K562 (cell line): Measurements from ENCODE around the gene ADAM19. TPM values are rescaled to one million over a fixed set of nuclear protein-coding genes. Genes with fewer than 3 reads are reported as not detected.

Experiments used
- ATAC-seq: fragments of 200-7000 bp; cut with Tn5 transposase; 3 replicates; pipeline ENCODE4 v1.9.1; 2020; ENCODE audit warnings: moderate library complexity
- BruUV-seq: library from RNA; stranded (reverse); fragments of 400-500 nt; replicated peaks from 2 replicates; lab custom pipeline; 2021; lab: Mats Ljungman, UMichigan
- CTCF ChIA-PET: fragments of 300-600 bp; formaldehyde crosslinking; extraction: SDS; loops from one replicate; lab custom pipeline; 2021; ENCODE audit warnings: low intra/inter-chr PET ratio; lab: Yijun Ruan, JAX
- POLR2A ChIA-PET: fragments of 300-600, 350-650 bp; sonication (Branson Sonifier 250); formaldehyde crosslinking; extraction: SDS; loops from one replicate; lab custom pipeline; 2021; ENCODE audit warnings: antibody characterized with exemption, inconsistent platforms; lab: Yijun Ruan, JAX
- DNase-seq, 4 experiments: peaks; one replicate each; pipeline versions ENCODE4 v3.0.0 to v3.0.0-alpha.2; 2011 to 2018; ENCODE audit warnings: low spot score in 3 of 4, mixed read lengths in 3 of 4; ENCODE audit errors: extremely low read depth in 1 of 4
- FAIRE-seq: peaks from 2 replicates; lab custom pipeline; 2011; peaks lifted over from hg19 to GRCh38; lab: Jason Lieb, UNC
- H2AFZ ChIP-seq: 2 replicates; pipeline ENCODE4 v1.6.0; 2011; ENCODE audit warnings: low read depth, low read length, control low read depth, inconsistent platforms
- H3K27ac ChIP-seq: fragments of 200-600 bp; 3 replicates; pipeline ENCODE4 v1.8.0; 2011; ENCODE audit warnings: low read depth, mild to moderate bottlenecking, control low read depth, inconsistent platforms, low read length, moderate library complexity, mixed read lengths; ENCODE audit errors: extremely low read depth
- H3K27me3 ChIP-seq, 2 experiments: fragments of 300-600 bp in 1 of 2; 2 replicates in 1 of 2; 3 replicates in 1 of 2; pipeline versions ENCODE4 v1.6.0 to v1.8.0; 2011; ENCODE audit warnings: inconsistent platforms in 2 of 2, low read length in 2 of 2, mild to moderate bottlenecking in 1 of 2, mixed read lengths in 1 of 2, moderate library complexity in 1 of 2; ENCODE audit not compliant: control insufficient read depth in 2 of 2, insufficient read depth in 2 of 2
- H3K36me3 ChIP-seq: fragments of 300-600 bp; 3 replicates; pipeline ENCODE4 v1.8.0; 2011; ENCODE audit warnings: mild to moderate bottlenecking, low read length, inconsistent platforms; ENCODE audit not compliant: control insufficient read depth, insufficient read depth
- H3K4me1 ChIP-seq, 2 experiments: fragments of 200-600 bp in 1 of 2; replicated peaks in 1 of 2; 2 replicates in 1 of 2; 3 replicates in 1 of 2; pipeline versions ENCODE4 v1.5.1 to v1.8.0; 2011; ENCODE audit warnings: inconsistent platforms in 2 of 2, low read length in 2 of 2, mild to moderate bottlenecking in 1 of 2, mixed read lengths in 1 of 2, moderate library complexity in 1 of 2; ENCODE audit not compliant: control insufficient read depth in 2 of 2, insufficient read depth in 2 of 2
- H3K4me2 ChIP-seq: 2 replicates; pipeline ENCODE4 v1.6.1; 2011; ENCODE audit warnings: low read length, control low read depth, inconsistent platforms, mixed read lengths; ENCODE audit not compliant: insufficient read depth
- H3K4me3 ChIP-seq: fragments of 200-600 bp; sonication (generic), shearing (Covaris generic); 2 replicates; pipeline ENCODE4 v1.5.1; 2016; ENCODE audit warnings: control low read depth, inconsistent platforms
- H3K79me2 ChIP-seq: fragments of 200-600 bp; 3 replicates; pipeline ENCODE4 v1.8.0; 2011; ENCODE audit warnings: low read length, inconsistent platforms; ENCODE audit not compliant: control insufficient read depth, insufficient read depth
- H3K9ac ChIP-seq, 2 experiments: 2 replicates each; pipeline versions ENCODE4 v1.6.0 to v1.6.1; 2011; ENCODE audit warnings: low read depth in 2 of 2, low read length in 2 of 2, control low read depth in 1 of 2, inconsistent platforms in 1 of 2, mild to moderate bottlenecking in 1 of 2, mixed read lengths in 1 of 2; ENCODE audit not compliant: insufficient read depth in 1 of 2
- H3K9me1 ChIP-seq: one replicate; pipeline ENCODE4 v1.6.0; 2011; ENCODE audit warnings: inconsistent platforms, mild to moderate bottlenecking, low read length, moderate library complexity; ENCODE audit not compliant: control insufficient read depth, insufficient read depth
- H3K9me3 ChIP-seq: replicated peaks from 2 replicates; pipeline ENCODE4 v1.5.1; 2011; ENCODE audit warnings: low read depth, low read length, inconsistent platforms; ENCODE audit not compliant: control insufficient read depth, insufficient read depth
- H4K20me1 ChIP-seq: replicated peaks from 2 replicates; pipeline ENCODE4 v1.6.1; 2011; ENCODE audit warnings: low read length, inconsistent platforms, mixed read lengths; ENCODE audit not compliant: control insufficient read depth, insufficient read depth
- CREM ChIP-seq: IDR thresholded peaks from 2 replicates; pipeline ENCODE4 v1.6.1; 2014; ENCODE audit warnings: antibody characterized with exemption, low read depth
- DDX20 ChIP-seq: fragments of 450-650 bp; IDR thresholded peaks from 2 replicates; pipeline ENCODE4 v1.6.1; 2016; ENCODE audit warnings: missing genetic modification characterization, low read depth, mild to moderate bottlenecking, missing compliant biosample characterization, moderate library complexity
- MBD2 ChIP-seq: sonication (generic); IDR thresholded peaks from 2 replicates; pipeline ENCODE4 v1.6.1; 2016; ENCODE audit warnings: low read depth, borderline replicate concordance
- RAD51 ChIP-seq: fragments of 450-650 bp; IDR thresholded peaks from 2 replicates; pipeline ENCODE4 v1.7.1; 2016; ENCODE audit warnings: low read depth, mild to moderate bottlenecking, borderline replicate concordance
- SAFB ChIP-seq: fragments of 200-400 bp; formaldehyde crosslinking; IDR thresholded peaks from 2 replicates; pipeline ENCODE4 v1.6.1; 2017; ENCODE audit warnings: low read depth, low read length, borderline replicate concordance
- SPI1 ChIP-seq: IDR thresholded peaks from 2 replicates; pipeline ENCODE4 v1.6.1; 2011; ENCODE audit warnings: low read depth, low read length, control low read depth, borderline replicate concordance
- ZC3H4 ChIP-seq: sonication (generic); formaldehyde crosslinking; IDR thresholded peaks from 2 replicates; pipeline ENCODE4 v1.9.0; 2021; ENCODE audit warnings: missing genetic modification reagents, borderline replicate concordance
- ZNF232 ChIP-seq: sonication (generic); formaldehyde crosslinking; IDR thresholded peaks from 2 replicates; pipeline ENCODE4 v1.8.0; 2022; ENCODE audit warnings: mild to moderate bottlenecking, missing genetic modification reagents
- ZNF507 ChIP-seq: conservative IDR thresholded peaks from 2 replicates; pipeline ENCODE4 v1.6.1; 2017; ENCODE audit warnings: missing genetic modification characterization, missing compliant biosample characterization
- WGBS: fragments of 100-300 bp; shearing (Covaris generic); methylation state at CpG from one replicate; pipeline ENCODE4 v1.1.6; 2016; ENCODE audit warnings: low coverage, mixed read lengths; ENCODE audit not compliant: insufficient coverage; ENCODE audit errors: missing lambda C conversion rate; 5-methylcytosine and 5-hydroxymethylcytosine counted together
- in situ Hi-C: fragments of 300-500 bp; cut with MboI; formaldehyde crosslinking; loops from 4 replicates; pipeline ENCODE4 v1.15.0; 2018; ENCODE audit warnings: inconsistent platforms, mixed read lengths
- intact Hi-C: fragments of 100-400 bp; cut with micrococcal nuclease; formaldehyde crosslinking; loops from 2 replicates; pipeline ENCODE4 v1.14.2; 2022
- polyA plus RNA-seq, 8 experiments: library from polyadenylated mRNA; depleted of rRNA in 4 of 8; stranded (reverse) in 5 of 8; unstranded in 3 of 8; fragments of >200 nt; fragmentation: Nextera tagmentation in 2 of 8; fragmentation: Illumina TruSeq in 1 of 8; extraction: Ambion mirVana in 2 of 8; extraction: Trizol in 1 of 8; gene quantifications; 2 replicates each; pipeline versions ENCODE4 v1.2.1 to v1.2.3, GENCODE V29; 2011 to 2014; ENCODE audit warnings: inconsistent platforms in 1 of 8, missing spikeins in 1 of 8
- total RNA-seq, 7 experiments: library from RNA; depleted of rRNA in 6 of 7; stranded (reverse); fragments of >200 nt in 6 of 7; fragmentation: Illumina TruSeq in 2 of 7; extraction: Trizol in 2 of 7; gene quantifications; 2 replicates each; pipeline versions ENCODE4 v1.2.1 to v1.2.3, GENCODE V29; 2011 to 2021; ENCODE audit warnings: low replicate concordance in 1 of 7
- TF ChIP-seq, protein P1 (sequence below): sonication (generic); formaldehyde crosslinking; IDR thresholded peaks from 2 replicates; pipeline ENCODE4 v1.8.1; 2022; ENCODE audit warnings: missing genetic modification reagents
- TF ChIP-seq, protein P2 (sequence below): fragments of 450-650 bp; IDR thresholded peaks from 2 replicates; pipeline ENCODE4 v1.6.1; 2018; ENCODE audit warnings: mild to moderate bottlenecking, low read depth; ENCODE audit not compliant: partially characterized antibody

Gene ADAM19
- total and polyA plus RNA-seq, 9 of the 15 experiments (the other 6 are each of a cell fraction or from before 2014, with no cell fraction given): 0.11 to 1.1 (median 0.43) TPM

DNA sequence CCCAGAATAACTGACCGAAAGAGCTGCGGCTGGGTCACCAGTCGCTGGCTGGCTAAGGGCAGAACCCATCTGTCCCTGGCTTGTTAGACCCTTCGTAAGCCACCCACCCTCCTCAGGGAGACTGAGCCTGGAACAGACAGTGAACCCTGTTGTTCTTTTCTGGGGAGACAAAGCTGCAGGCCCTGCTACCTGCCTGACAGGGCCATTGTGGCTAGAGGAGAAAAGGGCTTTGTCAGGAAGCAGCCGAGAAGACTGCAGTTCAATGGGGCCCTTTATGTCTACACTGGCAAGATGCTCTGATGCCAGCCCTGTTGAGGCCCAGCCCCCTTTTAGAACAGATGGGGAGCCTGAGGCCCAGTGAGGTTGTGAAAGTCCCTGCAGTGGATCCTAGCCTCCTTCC is 119.3 kb downstream of the ADAM19 start:
- ATAC-seq: no peak
- no peaks in the 10 kb centered on the region for H4K20me1 ChIP-seq
- 0% methylated on average over 5 of the region's 5 CpGs for whole genome bisulfite sequencing
- H3K9me3 ChIP-seq: no peaks in the 10 kb centered on the region
- H3K4me2 ChIP-seq: no peak overlapping the region
- H2AFZ ChIP-seq: no peak overlapping the region
- H3K9ac ChIP-seq: no peak overlapping the region
- no peaks in the 10 kb centered on the region for H3K79me2 ChIP-seq
- H3K4me1 ChIP-seq: peaks cover 0 to 7% of the 10 kb centered on the region in 2 experiments; a peak in 1 of 5 replicates
- POLR2A ChIA-PET: interaction anchor here (0.9 kb wide), 1 partner anchor 9 kb away, joined by 3 read pairs; no protein-coding TSS in a partner anchor
- BruUV-seq: no TSS peak
- intact Hi-C loops: no loop called here
- H3K27ac ChIP-seq: no peak overlapping the region
- H3K27me3 ChIP-seq: peaks cover 28 to 48% of the 10 kb centered on the region in 2 experiments
- no peak for DNase-seq
- no peak for TF ChIP-seq ZNF232 (CRISPR knock-in tag)
- no peak for TF ChIP-seq DDX20 (tag)
- TF ChIP-seq SAFB: no peak
- TF ChIP-seq SPI1: no peak
- TF ChIP-seq ZNF507 (tag): no peak
- no peak for TF ChIP-seq CREM
- TF ChIP-seq, protein P1, sequence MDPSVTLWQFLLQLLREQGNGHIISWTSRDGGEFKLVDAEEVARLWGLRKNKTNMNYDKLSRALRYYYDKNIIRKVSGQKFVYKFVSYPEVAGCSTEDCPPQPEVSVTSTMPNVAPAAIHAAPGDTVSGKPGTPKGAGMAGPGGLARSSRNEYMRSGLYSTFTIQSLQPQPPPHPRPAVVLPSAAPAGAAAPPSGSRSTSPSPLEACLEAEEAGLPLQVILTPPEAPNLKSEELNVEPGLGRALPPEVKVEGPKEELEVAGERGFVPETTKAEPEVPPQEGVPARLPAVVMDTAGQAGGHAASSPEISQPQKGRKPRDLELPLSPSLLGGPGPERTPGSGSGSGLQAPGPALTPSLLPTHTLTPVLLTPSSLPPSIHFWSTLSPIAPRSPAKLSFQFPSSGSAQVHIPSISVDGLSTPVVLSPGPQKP (CRISPR knock-in tag): no peak
- no peak for TF ChIP-seq ZC3H4 (CRISPR knock-in tag)
- TF ChIP-seq, protein P2, sequence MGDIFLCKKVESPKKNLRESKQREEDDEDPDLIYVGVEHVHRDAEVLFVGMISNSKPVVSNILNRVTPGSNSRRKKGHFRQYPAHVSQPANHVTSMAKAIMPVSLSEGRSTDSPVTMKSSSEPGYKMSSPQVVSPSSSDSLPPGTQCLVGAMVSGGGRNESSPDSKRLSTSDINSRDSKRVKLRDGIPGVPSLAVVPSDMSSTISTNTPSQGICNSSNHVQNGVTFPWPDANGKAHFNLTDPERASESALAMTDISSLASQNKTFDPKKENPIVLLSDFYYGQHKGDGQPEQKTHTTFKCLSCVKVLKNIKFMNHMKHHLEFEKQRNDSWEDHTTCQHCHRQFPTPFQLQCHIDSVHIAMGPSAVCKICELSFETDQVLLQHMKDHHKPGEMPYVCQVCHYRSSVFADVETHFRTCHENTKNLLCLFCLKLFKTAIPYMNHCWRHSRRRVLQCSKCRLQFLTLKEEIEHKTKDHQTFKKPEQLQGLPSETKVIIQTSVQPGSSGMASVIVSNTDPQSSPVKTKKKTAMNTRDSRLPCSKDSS: no peak
- no peak for TF ChIP-seq RAD51
- no peak for TF ChIP-seq MBD2
- no peaks in the 10 kb centered on the region for H3K9me1 ChIP-seq
- CTCF ChIA-PET: no interaction called here
- FAIRE-seq: no peak
- H3K4me3 ChIP-seq: no peak overlapping the region
- no peaks in the 10 kb centered on the region for H3K36me3 ChIP-seq
- in situ Hi-C loops: no loop called here
